ENCODE results near the gene DEF6.

The DEF6 gene, protein sequence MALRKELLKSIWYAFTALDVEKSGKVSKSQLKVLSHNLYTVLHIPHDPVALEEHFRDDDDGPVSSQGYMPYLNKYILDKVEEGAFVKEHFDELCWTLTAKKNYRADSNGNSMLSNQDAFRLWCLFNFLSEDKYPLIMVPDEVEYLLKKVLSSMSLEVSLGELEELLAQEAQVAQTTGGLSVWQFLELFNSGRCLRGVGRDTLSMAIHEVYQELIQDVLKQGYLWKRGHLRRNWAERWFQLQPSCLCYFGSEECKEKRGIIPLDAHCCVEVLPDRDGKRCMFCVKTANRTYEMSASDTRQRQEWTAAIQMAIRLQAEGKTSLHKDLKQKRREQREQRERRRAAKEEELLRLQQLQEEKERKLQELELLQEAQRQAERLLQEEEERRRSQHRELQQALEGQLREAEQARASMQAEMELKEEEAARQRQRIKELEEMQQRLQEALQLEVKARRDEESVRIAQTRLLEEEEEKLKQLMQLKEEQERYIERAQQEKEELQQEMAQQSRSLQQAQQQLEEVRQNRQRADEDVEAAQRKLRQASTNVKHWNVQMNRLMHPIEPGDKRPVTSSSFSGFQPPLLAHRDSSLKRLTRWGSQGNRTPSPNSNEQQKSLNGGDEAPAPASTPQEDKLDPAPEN

DNA sequence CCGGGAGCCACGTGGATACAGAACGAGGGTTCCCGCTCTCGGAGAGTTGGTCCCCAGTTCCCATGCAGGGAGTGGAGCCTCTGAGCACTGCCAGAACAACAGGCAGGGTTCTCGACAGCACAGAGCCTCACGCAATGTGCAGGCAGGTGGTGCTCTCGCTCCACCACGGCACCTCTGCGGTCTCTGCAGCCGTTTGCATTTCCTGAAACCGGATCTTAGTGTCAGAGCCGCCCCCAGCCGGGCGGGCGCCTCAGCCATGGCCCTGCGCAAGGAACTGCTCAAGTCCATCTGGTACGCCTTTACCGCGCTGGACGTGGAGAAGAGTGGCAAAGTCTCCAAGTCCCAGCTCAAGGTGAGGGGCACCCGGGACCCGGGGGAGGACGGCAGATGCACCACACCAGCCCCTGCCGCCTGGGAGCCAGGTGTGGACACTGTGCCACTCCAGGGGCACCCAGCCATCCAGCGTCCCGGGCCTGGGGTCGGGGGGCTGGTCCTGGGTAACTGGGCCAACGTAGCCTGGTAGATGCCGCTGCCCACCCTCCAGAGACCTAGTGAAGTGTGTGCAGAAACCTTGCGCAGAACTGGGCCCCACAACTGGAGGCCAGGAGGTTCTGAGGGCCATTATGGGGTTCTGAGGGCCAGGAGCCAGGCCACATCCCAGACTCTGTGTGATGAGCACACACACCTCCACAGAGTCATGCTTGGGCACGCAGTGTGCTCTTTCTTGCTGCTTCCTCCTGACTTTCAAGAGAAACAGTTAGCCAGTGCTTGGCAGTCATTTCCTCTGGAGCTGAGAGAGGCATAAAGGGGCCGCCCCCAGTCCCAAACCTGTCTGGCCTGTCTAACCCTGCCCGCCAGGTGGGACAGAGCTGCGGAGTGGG, at the start of gene DEF6:
DEF6 (plus strand) TSS at position 218 of the 881 bp plus-strand sequence; CDS start at position 257, 39 bp downstream.
- Histone ChIP-seq H3K4me3 (ENCODE audit: low read length in 2 of 2) (peak within 1 kb of the TSS; percentile 33 to 59), H3K9me3 (ENCODE audit: control insufficient read depth in 2 of 2, low read length in 2 of 2) (no peaks in the 10 kb centered on the region), H3K9ac (ENCODE audit: low read length in 2 of 2) (peak within 1 kb of the TSS; percentile 39 to 42), H3K4me1 (ENCODE audit: control insufficient read depth, insufficient read depth, low read length) (peaks cover 12% of the 10 kb centered on the region), H3K27ac (ENCODE audit: low read length) (no peak within 1 kb of the TSS), H3K27me3 (ENCODE audit: control insufficient read depth in 1 of 2, insufficient read depth in 2 of 2, low read length in 2 of 2) (no peaks in the 10 kb centered on the region), H3K36me3 (ENCODE audit: control insufficient read depth in 2 of 2, insufficient read depth in 2 of 2, low read length in 2 of 2) (peaks cover 13 to 20% of the 10 kb centered on the region in 2 donors)

DNA sequence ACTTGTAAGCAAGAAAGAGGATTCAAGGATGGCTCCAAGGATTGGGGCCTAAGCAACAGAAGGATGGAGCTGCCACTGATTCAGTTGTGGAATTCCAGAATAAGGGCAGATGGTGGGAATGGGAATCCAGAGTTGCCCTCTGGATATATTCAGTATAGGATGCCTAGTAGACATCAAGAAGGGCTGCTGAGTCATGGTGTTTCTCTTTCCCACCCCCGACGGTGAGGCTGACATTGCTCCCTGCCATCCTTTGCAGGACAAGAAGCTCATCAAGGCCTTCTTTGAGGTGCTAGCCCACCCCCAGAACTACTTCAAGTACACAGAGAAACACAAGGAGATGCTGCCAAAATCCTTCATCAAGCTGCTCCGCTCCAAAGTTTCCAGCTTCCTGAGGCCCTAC, 49.3 kb upstream of the DEF6 start:
- Histone ChIP-seq H3K36me3 (ENCODE audit: control insufficient read depth in 2 of 2, insufficient read depth in 2 of 2, low read length in 2 of 2) (peaks cover 17 to 18% of the 10 kb centered on the region in 2 donors), H3K4me1 (ENCODE audit: control insufficient read depth, insufficient read depth, low read length) (peaks cover 9% of the 10 kb centered on the region), H3K27me3 (ENCODE audit: control insufficient read depth in 1 of 2, insufficient read depth in 2 of 2, low read length in 2 of 2) (no peaks in the 10 kb centered on the region), H3K27ac (ENCODE audit: low read length) (no peak overlapping the region), H3K4me3 (ENCODE audit: low read length in 2 of 2) (no peak overlapping the region), H3K9me3 (ENCODE audit: control insufficient read depth in 2 of 2, low read length in 2 of 2) (no peaks in the 10 kb centered on the region), H3K9ac (ENCODE audit: low read length in 2 of 2) (no peak overlapping the region)

DNA sequence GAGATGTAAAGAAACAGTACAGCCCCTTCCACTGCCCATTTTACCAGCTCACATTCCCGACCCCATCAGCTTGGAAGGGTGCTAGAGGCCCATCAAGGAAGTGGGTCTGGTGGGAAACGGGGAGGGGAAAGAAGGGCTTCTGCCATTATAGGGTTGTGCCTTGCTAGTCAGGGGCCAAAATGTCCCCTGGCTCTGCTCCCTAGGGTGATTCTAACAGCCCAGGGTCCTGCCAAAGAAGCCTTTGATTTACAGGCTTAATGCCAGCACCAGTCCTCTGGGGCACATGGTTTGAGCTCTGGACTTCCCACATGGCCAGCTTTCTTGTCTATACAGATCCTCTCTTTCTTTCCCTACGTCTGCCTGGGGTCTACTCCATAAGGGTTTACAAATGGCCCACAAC, 48.7 kb upstream of the DEF6 start:
- Histone ChIP-seq H3K27me3 (ENCODE audit: control insufficient read depth in 1 of 2, insufficient read depth in 2 of 2, low read length in 2 of 2) (no peaks in the 10 kb centered on the region), H3K9ac (ENCODE audit: low read length in 2 of 2) (no peak overlapping the region), H3K9me3 (ENCODE audit: control insufficient read depth in 2 of 2, low read length in 2 of 2) (no peaks in the 10 kb centered on the region), H3K4me1 (ENCODE audit: control insufficient read depth, insufficient read depth, low read length) (peaks cover 9% of the 10 kb centered on the region), H3K27ac (ENCODE audit: low read length) (no peak overlapping the region), H3K4me3 (ENCODE audit: low read length in 2 of 2) (no peak overlapping the region), H3K36me3 (ENCODE audit: control insufficient read depth in 2 of 2, insufficient read depth in 2 of 2, low read length in 2 of 2) (peaks cover 13 to 17% of the 10 kb centered on the region in 2 donors)

DNA sequence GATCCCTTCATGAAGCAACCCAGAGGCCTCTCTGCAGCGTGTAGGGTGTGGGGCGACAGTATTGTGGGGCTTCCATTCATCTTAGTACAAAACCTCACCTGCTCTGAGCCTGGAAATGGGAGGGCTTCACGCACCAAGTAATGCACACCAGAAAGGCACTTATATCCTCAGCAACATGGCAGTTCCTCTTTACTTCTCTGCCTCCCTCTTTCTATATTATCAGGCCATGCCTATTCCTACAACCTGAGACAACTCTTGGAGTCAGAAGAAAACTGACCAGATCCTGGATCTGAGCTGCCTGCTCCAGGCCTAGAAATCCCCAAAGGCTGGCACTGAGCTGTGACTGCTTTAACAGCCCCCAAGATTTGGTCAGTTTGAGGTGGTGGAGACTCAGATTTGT, 45.7 kb upstream of the DEF6 start:
- H3K9me3 ChIP-seq (ENCODE audit: control insufficient read depth in 2 of 2, low read length in 2 of 2) = no peaks in the 10 kb centered on the region
- H3K4me3 ChIP-seq (ENCODE audit: low read length in 2 of 2) = no peak overlapping the region
- H3K27ac ChIP-seq (ENCODE audit: low read length) = no peak overlapping the region
- H3K4me1 ChIP-seq (ENCODE audit: control insufficient read depth, insufficient read depth, low read length) = peaks cover 9% of the 10 kb centered on the region
- H3K27me3 ChIP-seq (ENCODE audit: control insufficient read depth in 1 of 2, insufficient read depth in 2 of 2, low read length in 2 of 2) = no peaks in the 10 kb centered on the region
- H3K36me3 ChIP-seq (ENCODE audit: control insufficient read depth in 2 of 2, insufficient read depth in 2 of 2, low read length in 2 of 2) = no peaks in the 10 kb centered on the region
- H3K9ac ChIP-seq (ENCODE audit: low read length in 2 of 2) = no peak overlapping the region

DNA sequence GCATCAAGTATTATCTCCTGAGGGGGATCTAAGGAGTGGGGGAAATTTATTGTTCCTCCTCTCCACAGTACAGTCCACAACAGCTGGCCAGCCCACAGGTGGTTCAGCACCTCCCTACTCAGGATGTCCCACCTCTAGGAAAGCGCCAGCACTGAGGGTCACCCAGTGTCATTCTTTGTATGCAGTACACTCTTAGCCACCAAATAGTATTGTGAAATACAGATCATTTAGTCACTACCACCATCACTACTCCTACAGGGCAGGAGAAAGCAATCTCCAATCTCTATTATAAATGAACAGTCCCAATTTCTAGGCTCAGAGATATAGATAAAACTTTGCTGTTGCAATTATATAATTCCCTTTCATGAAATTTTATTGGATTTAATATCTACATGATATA, 44.4 kb upstream of the DEF6 start:
- Histone ChIP-seq H3K4me3 (ENCODE audit: low read length in 2 of 2) (no peak overlapping the region), H3K27me3 (ENCODE audit: control insufficient read depth in 1 of 2, insufficient read depth in 2 of 2, low read length in 2 of 2) (no peaks in the 10 kb centered on the region), H3K4me1 (ENCODE audit: control insufficient read depth, insufficient read depth, low read length) (peaks cover 14% of the 10 kb centered on the region), H3K36me3 (ENCODE audit: control insufficient read depth in 2 of 2, insufficient read depth in 2 of 2, low read length in 2 of 2) (no peaks in the 10 kb centered on the region), H3K9ac (ENCODE audit: low read length in 2 of 2) (no peak overlapping the region), H3K9me3 (ENCODE audit: control insufficient read depth in 2 of 2, low read length in 2 of 2) (no peaks in the 10 kb centered on the region), H3K27ac (ENCODE audit: low read length) (no peak overlapping the region)

DNA sequence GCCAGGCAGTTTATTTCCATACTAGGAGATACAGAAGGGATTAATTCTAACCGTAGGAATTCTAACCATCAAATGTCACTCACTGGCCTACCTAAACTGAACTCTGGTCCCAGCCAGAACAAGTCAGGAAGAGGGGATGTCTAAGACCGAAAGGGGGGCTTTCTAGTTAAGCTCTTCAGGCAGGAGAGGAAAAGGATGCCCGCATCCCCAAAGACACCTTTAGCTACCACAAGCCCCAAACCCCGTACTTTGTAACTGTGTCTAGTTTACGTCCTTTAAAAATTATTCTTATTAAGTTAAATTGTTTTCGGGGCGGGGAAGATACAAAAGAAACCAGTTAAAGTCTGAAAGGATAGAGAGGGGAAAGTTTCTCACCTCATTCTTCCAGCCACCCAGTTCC, 39.3 kb upstream of the DEF6 start:
- Histone ChIP-seq H3K9me3 (ENCODE audit: control insufficient read depth in 2 of 2, low read length in 2 of 2) (no peaks in the 10 kb centered on the region), H3K27me3 (ENCODE audit: control insufficient read depth in 1 of 2, insufficient read depth in 2 of 2, low read length in 2 of 2) (no peaks in the 10 kb centered on the region), H3K4me1 (ENCODE audit: control insufficient read depth, insufficient read depth, low read length) (peaks cover 14% of the 10 kb centered on the region), H3K36me3 (ENCODE audit: control insufficient read depth in 2 of 2, insufficient read depth in 2 of 2, low read length in 2 of 2) (no peaks in the 10 kb centered on the region), H3K9ac (ENCODE audit: low read length in 2 of 2) (peak overlapping the region; percentile 78 to 94), H3K4me3 (ENCODE audit: low read length in 2 of 2) (peak overlapping the region; percentile 82 to 98), H3K27ac (ENCODE audit: low read length) (peak overlapping the region; percentile 95)

DNA sequence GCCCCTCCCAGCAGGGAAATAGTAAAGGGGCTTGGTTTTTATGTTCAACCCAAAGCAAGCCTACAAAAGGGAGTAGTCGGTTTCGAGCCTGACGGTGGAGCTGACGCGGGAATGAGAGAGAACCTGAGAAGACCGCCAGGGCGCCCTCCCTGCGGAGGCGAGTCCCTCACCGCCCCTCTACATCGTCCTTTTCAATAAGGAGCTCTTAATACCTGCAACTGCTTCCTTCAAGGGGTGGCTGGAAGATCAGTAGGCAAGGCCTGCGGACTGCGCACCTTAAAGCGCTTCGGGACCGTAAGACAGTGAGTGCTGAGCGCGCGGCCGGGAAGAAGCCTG, 38.8 kb upstream of the DEF6 start:
- peak overlapping the region; percentile 82 to 98 for H3K4me3 ChIP-seq (ENCODE audit: low read length in 2 of 2)
- H3K36me3 ChIP-seq (ENCODE audit: control insufficient read depth in 2 of 2, insufficient read depth in 2 of 2, low read length in 2 of 2) = no peaks in the 10 kb centered on the region
- peaks cover 14% of the 10 kb centered on the region for H3K4me1 ChIP-seq (ENCODE audit: control insufficient read depth, insufficient read depth, low read length)
- H3K9ac ChIP-seq (ENCODE audit: low read length in 2 of 2) = peak overlapping the region; percentile 78 to 94
- H3K27ac ChIP-seq (ENCODE audit: low read length) = peak overlapping the region; percentile 95
- no peaks in the 10 kb centered on the region for H3K9me3 ChIP-seq (ENCODE audit: control insufficient read depth in 2 of 2, low read length in 2 of 2)
- no peaks in the 10 kb centered on the region for H3K27me3 ChIP-seq (ENCODE audit: control insufficient read depth in 1 of 2, insufficient read depth in 2 of 2, low read length in 2 of 2)

DNA sequence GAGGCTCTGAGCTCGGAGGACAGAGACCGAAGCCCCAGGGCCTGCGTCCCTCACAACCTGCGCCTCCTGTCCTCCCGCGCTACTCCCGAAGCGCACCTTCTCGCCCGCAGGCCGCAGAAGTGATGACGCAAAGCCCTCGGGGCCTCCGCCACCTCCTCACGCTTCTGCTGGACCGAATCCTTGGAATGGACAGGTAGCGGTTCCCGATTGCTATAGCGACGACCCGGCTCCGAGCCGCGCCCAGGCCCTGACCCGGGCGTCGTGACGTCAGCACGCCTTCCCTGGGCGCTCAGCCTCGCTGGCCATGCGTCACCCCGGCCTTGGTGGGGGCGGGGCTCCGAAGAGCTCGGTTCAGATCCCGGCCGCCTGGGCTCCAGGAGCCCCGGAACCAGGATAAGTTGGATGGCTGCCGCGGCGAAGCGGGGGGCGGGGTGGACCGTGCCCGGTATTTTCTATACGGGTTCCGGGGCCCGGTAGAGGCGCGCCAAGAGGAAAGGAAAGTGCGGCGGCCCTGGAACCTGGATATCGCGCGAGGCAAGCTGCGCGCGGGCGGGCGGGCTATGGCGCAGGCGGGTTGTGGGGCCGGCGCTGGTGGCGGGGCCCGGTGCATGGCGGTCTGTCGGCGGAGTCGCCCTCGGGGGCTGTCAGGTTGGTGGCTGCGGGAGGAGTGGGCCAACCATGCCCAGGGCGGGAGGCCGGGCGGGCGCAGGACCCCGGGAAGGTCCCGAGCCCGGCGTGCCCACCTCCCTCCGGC, 38.2 kb upstream of the DEF6 start, which contains the start of gene ZNF76:
ZNF76 (plus strand) TSS at position 542 of the 754 bp plus-strand sequence. CDS start 21,417 bp downstream, outside the sequence.
- H3K27ac ChIP-seq (ENCODE audit: low read length) = peak within 1 kb of the TSS; percentile 95
- peak within 1 kb of the TSS; percentile 78 to 94 for H3K9ac ChIP-seq (ENCODE audit: low read length in 2 of 2)
- H3K9me3 ChIP-seq (ENCODE audit: control insufficient read depth in 2 of 2, low read length in 2 of 2) = no peaks in the 10 kb centered on the region
- H3K4me1 ChIP-seq (ENCODE audit: control insufficient read depth, insufficient read depth, low read length) = peaks cover 14% of the 10 kb centered on the region
- H3K4me3 ChIP-seq (ENCODE audit: low read length in 2 of 2) = peak within 1 kb of the TSS; percentile 82 to 98
- no peaks in the 10 kb centered on the region for H3K27me3 ChIP-seq (ENCODE audit: control insufficient read depth in 1 of 2, insufficient read depth in 2 of 2, low read length in 2 of 2)
- H3K36me3 ChIP-seq (ENCODE audit: control insufficient read depth in 2 of 2, insufficient read depth in 2 of 2, low read length in 2 of 2) = no peaks in the 10 kb centered on the region

DNA sequence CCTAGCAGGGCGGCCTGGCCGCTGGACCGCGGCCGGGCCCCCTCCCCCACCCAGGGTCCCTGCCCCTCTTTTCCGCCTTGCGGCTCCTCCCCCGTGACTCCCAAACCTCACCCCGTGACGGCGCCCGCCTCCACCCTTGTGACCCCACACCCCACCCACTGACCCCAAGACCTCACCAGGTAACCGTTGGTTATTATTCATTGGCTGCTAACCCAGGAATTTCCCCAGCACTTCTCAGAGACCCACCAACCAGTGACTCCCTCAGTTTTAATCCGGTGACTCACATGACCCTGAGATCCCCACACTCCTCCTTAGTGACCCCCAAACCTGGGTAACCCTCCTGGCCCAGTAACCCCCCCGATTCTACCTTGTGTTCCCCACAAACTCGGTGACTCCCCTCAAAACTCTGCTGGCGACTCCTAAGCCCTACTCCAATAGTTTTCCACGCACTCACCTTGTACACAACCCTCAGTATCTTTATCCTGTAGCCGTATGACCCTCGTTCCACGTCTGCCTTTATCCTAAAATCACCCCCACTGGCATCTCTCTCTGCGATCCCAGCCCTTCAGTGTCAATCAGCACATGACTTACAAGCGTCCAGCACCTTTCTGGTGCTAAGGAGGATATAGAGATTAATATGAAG, 37.5 kb upstream of the DEF6 start:
- no peaks in the 10 kb centered on the region for H3K27me3 ChIP-seq (ENCODE audit: control insufficient read depth in 1 of 2, insufficient read depth in 2 of 2, low read length in 2 of 2)
- no peaks in the 10 kb centered on the region for H3K9me3 ChIP-seq (ENCODE audit: control insufficient read depth in 2 of 2, low read length in 2 of 2)
- H3K4me3 ChIP-seq (ENCODE audit: low read length in 2 of 2) = peak overlapping the region; percentile 82 to 98
- peak overlapping the region; percentile 95 for H3K27ac ChIP-seq (ENCODE audit: low read length)
- peaks cover 14% of the 10 kb centered on the region for H3K4me1 ChIP-seq (ENCODE audit: control insufficient read depth, insufficient read depth, low read length)
- H3K9ac ChIP-seq (ENCODE audit: low read length in 2 of 2) = peak overlapping the region; percentile 78 to 94
- H3K36me3 ChIP-seq (ENCODE audit: control insufficient read depth in 2 of 2, insufficient read depth in 2 of 2, low read length in 2 of 2) = no peaks in the 10 kb centered on the region
